HEK293 (cell line): ENCODE data around the gene DGKG.

Source experiments
- CTCF ChIA-PET: fragments of 350-600 bp; formaldehyde crosslinking; extraction: SDS; loops from one replicate; lab custom pipeline; 2021; ENCODE audit warnings: antibody characterized with exemption; lab: Yijun Ruan, JAX
- POLR2A ChIA-PET: fragments of 300-600 bp; formaldehyde crosslinking; extraction: SDS; loops from one replicate; lab custom pipeline; 2020; ENCODE audit warnings: antibody characterized with exemption, inconsistent platforms; lab: Yijun Ruan, JAX
- H3K27ac ChIP-seq: fragments of 200-500 bp; sonication (Bioruptor generic); 2 replicates; pipeline ENCODE4 v1.5.1; 2014; ENCODE audit warnings: low read depth, low read length, control low read depth, inconsistent platforms; ENCODE audit errors: extremely low read depth
- H3K36me3 ChIP-seq, 2 experiments: fragments of 200-500 bp in 1 of 2; sonication (Bioruptor generic) in 1 of 2; 1 replicate in 1 of 2; 2 replicates in 1 of 2; pipeline ENCODE4 v1.5.1; 2014 to 2017; ENCODE audit warnings: inconsistent platforms in 2 of 2, low read length in 2 of 2; ENCODE audit not compliant: control insufficient read depth in 2 of 2, insufficient read depth in 1 of 2
- H3K4me1 ChIP-seq: fragments of 200-500 bp; sonication (Bioruptor generic); 2 replicates; pipeline ENCODE4 v1.5.1; 2014; ENCODE audit warnings: mild to moderate bottlenecking, low read length, inconsistent platforms; ENCODE audit not compliant: control insufficient read depth, insufficient read depth
- H3K4me3 ChIP-seq: 2 replicates; pipeline ENCODE4 v1.5.1; 2011; ENCODE audit warnings: low read depth, mild to moderate bottlenecking, control low read depth, low read length, moderate library complexity
- H3K9me3 ChIP-seq: fragments of 200-500 bp; sonication (Bioruptor generic); 2 replicates; pipeline ENCODE4 v1.5.1; 2014; ENCODE audit warnings: low read depth, low read length, inconsistent platforms; ENCODE audit not compliant: control insufficient read depth, insufficient read depth
- GFI1B ChIP-seq: fragments of 450-650 bp; formaldehyde crosslinking; IDR thresholded peaks from 2 replicates; pipeline ENCODE4 v1.5.1; 2016; ENCODE audit warnings: missing biosample characterization, missing genetic modification characterization
- HOXD13 ChIP-seq: sonication (generic); formaldehyde crosslinking; IDR thresholded peaks from 2 replicates; pipeline ENCODE4 v1.8.0; 2022; ENCODE audit warnings: missing genetic modification reagents, borderline replicate concordance
- OVOL3 ChIP-seq: fragments of 450-650 bp; formaldehyde crosslinking; IDR thresholded peaks from 2 replicates; pipeline ENCODE4 v1.5.1; 2016; ENCODE audit warnings: missing biosample characterization, missing genetic modification characterization
- SALL2 ChIP-seq: fragments of 450-650 bp; formaldehyde crosslinking; IDR thresholded peaks from 2 replicates; pipeline ENCODE4 v1.5.0; 2017; ENCODE audit warnings: missing biosample characterization, mild to moderate bottlenecking, missing genetic modification characterization, borderline replicate concordance
- TCF7L2 ChIP-seq: IDR thresholded peaks from 2 replicates; pipeline ENCODE4 v1.6.1; 2011; ENCODE audit warnings: low read depth, mild to moderate bottlenecking, inconsistent platforms, low read length, moderate library complexity, borderline replicate concordance
- YY1 ChIP-seq: fragments of 450-650 bp; formaldehyde crosslinking; IDR thresholded peaks from 2 replicates; pipeline ENCODE4 v1.5.1; 2018; ENCODE audit warnings: missing biosample characterization, missing genetic modification characterization
- ZFP41 ChIP-seq: fragments of 450-650 bp; formaldehyde crosslinking; IDR thresholded peaks from 2 replicates; pipeline ENCODE4 v1.5.1; 2016; ENCODE audit warnings: missing biosample characterization, missing genetic modification characterization, borderline replicate concordance
- ZNF112 ChIP-seq: fragments of 450-650 bp; formaldehyde crosslinking; IDR thresholded peaks from 2 replicates; pipeline ENCODE4 v1.5.0; 2017; ENCODE audit warnings: missing biosample characterization, missing genetic modification characterization
- ZNF155 ChIP-seq: fragments of 450-650 bp; formaldehyde crosslinking; IDR thresholded peaks from 2 replicates; pipeline ENCODE4 v1.5.1; 2016; ENCODE audit warnings: missing biosample characterization, missing genetic modification characterization
- ZNF221 ChIP-seq: fragments of 450-650 bp; formaldehyde crosslinking; IDR thresholded peaks from 2 replicates; pipeline ENCODE4 v1.5.1; 2017; ENCODE audit warnings: missing biosample characterization, missing genetic modification characterization, borderline replicate concordance
- ZNF266 ChIP-seq: fragments of 450-650 bp; formaldehyde crosslinking; IDR thresholded peaks from 2 replicates; pipeline ENCODE4 v1.5.1; 2016; ENCODE audit warnings: missing biosample characterization, missing genetic modification characterization, low read depth
- ZNF350 ChIP-seq: fragments of 450-650 bp; formaldehyde crosslinking; IDR thresholded peaks from 2 replicates; pipeline ENCODE4 v1.5.0; 2017; ENCODE audit warnings: missing biosample characterization, mild to moderate bottlenecking, missing genetic modification characterization
- ZNF555 ChIP-seq: fragments of 450-650 bp; formaldehyde crosslinking; conservative IDR thresholded peaks from 2 replicates; pipeline ENCODE4 v1.5.1; 2017; ENCODE audit warnings: missing biosample characterization, mild to moderate bottlenecking, missing genetic modification characterization, inconsistent platforms
- ZNF571 ChIP-seq: fragments of 450-650 bp; formaldehyde crosslinking; IDR thresholded peaks from 2 replicates; pipeline ENCODE4 v1.5.0; 2017; ENCODE audit warnings: missing biosample characterization, missing genetic modification characterization
- ZNF585B ChIP-seq: fragments of 450-650 bp; formaldehyde crosslinking; IDR thresholded peaks from 2 replicates; pipeline ENCODE4 v1.5.1; 2016; ENCODE audit warnings: missing biosample characterization, missing genetic modification characterization
- ZNF747 ChIP-seq: fragments of 450-650 bp; formaldehyde crosslinking; IDR thresholded peaks from 2 replicates; pipeline ENCODE4 v1.5.1; 2016; ENCODE audit warnings: missing biosample characterization, missing genetic modification characterization
- ZNF843 ChIP-seq: fragments of 450-650 bp; formaldehyde crosslinking; IDR thresholded peaks from 2 replicates; pipeline ENCODE4 v1.5.1; 2016; ENCODE audit warnings: missing biosample characterization, missing genetic modification characterization
- ZSCAN23 ChIP-seq: fragments of 450-650 bp; formaldehyde crosslinking; IDR thresholded peaks from 2 replicates; pipeline ENCODE4 v1.5.1; 2016; ENCODE audit warnings: missing biosample characterization, missing genetic modification characterization
- TF ChIP-seq, protein P1 (sequence below): fragments of 450-650 bp; formaldehyde crosslinking; IDR thresholded peaks from 2 replicates; pipeline ENCODE4 v1.5.1; 2017; ENCODE audit warnings: missing biosample characterization, missing genetic modification characterization
- TF ChIP-seq, protein P2 (sequence below): fragments of 450-650 bp; formaldehyde crosslinking; IDR thresholded peaks from 2 replicates; pipeline ENCODE4 v1.5.1; 2016; ENCODE audit warnings: missing biosample characterization, missing genetic modification characterization, low read depth
- TF ChIP-seq, protein P3 (sequence below): fragments of 450-650 bp; formaldehyde crosslinking; IDR thresholded peaks from 2 replicates; pipeline ENCODE4 v1.5.1; 2016; ENCODE audit warnings: missing biosample characterization, missing genetic modification characterization
- TF ChIP-seq, protein P4 (sequence below): fragments of 450-650 bp; formaldehyde crosslinking; IDR thresholded peaks from 2 replicates; pipeline ENCODE4 v1.5.1; 2016; ENCODE audit warnings: missing biosample characterization, missing genetic modification characterization

Gene DGKG

DNA sequence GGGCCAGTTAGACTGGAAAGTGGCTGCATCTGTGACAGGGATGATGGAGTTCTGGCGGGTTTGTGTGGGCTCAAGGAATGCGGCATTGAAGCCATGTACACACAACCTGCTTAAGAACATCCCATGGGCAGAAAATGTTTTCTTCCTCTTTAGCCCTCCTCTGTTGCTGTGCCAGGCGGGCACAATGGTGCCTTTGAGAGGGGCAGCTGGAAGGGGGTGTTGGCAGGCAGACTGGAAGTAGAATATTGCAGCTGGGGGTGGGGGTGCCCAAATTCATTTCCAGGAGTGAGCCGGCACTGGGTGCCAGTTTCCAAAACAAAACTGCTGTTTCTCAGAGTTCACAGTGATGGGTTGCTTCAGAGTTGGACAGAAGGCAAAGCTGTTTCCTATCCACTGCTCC, 161.3 kb downstream of the DGKG start (continued):
- TF ChIP-seq ZNF350 (tag by site-specific recombination) (no peak), ZNF155 (tag by site-specific recombination) (no peak), ZNF555 (tag by site-specific recombination) (no peak), ZNF843 (tag by site-specific recombination) (no peak)
- TF ChIP-seq, protein P1, sequence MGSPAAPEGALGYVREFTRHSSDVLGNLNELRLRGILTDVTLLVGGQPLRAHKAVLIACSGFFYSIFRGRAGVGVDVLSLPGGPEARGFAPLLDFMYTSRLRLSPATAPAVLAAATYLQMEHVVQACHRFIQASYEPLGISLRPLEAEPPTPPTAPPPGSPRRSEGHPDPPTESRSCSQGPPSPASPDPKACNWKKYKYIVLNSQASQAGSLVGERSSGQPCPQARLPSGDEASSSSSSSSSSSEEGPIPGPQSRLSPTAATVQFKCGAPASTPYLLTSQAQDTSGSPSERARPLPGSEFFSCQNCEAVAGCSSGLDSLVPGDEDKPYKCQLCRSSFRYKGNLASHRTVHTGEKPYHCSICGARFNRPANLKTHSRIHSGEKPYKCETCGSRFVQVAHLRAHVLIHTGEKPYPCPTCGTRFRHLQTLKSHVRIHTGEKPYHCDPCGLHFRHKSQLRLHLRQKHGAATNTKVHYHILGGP (tag by site-specific recombination) = no peak

DNA sequence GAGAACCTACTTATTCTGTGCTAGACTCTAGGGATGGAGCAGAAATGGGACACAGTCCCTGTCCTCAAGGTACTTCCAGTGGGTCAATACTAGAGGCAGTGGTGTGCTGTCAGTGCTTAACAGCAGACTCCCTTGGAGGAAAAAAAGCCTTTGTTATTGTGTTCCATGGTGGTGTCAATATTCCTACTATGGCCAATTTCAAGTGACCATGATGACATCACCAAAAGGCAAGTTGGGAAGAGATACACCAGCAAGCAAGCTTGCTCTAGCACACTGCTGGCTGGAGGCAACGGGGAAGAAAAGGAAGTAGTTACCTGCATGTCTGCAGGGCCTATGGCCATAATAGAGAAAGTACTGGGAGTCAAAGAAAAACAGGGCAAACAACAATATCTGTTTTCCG, 163.6 kb downstream of the DGKG start:
- Histone ChIP-seq H3K9me3 (no peaks in the 10 kb centered on the region), H3K27ac (no peak overlapping the region)
- CTCF ChIA-PET = no interaction called here
- TF ChIP-seq, protein P2, sequence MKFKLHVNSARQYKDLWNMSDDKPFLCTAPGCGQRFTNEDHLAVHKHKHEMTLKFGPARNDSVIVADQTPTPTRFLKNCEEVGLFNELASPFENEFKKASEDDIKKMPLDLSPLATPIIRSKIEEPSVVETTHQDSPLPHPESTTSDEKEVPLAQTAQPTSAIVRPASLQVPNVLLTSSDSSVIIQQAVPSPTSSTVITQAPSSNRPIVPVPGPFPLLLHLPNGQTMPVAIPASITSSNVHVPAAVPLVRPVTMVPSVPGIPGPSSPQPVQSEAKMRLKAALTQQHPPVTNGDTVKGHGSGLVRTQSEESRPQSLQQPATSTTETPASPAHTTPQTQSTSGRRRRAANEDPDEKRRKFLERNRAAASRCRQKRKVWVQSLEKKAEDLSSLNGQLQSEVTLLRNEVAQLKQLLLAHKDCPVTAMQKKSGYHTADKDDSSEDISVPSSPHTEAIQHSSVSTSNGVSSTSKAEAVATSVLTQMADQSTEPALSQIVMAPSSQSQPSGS (tag by site-specific recombination) = 0 out of 2 replicates have a peak, but pooled peaks have one; percentile 15
- TF ChIP-seq TCF7L2 = no peak
- TF ChIP-seq, all 188 proteins: peak for 1
- H3K4me1 ChIP-seq = no peaks in the 10 kb centered on the region
- no peak overlapping the region for H3K4me3 ChIP-seq
- H3K36me3 ChIP-seq = no peaks in the 10 kb centered on the region
- POLR2A ChIA-PET = no interaction called here

DNA sequence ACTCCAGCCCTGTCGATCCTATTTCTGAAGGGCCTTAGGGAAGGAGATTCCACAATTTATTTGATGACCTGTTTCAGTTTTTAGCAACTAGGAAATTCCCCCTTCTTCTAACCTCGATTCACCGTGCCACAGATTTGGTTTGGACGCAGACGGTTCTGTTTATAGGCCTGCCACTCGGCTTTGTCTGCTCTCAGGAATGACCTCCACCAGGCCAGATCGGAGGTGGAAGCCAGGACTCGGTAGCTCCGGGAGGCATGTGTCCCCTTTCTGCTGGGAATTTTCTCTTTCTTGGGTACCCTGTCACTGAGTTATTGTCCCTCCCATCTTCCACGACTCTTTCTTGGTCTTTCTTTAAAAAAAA, 167.6 kb downstream of the DGKG start:
- H3K27ac ChIP-seq = no peak overlapping the region
- POLR2A ChIA-PET = no interaction called here
- no peaks in the 10 kb centered on the region for H3K36me3 ChIP-seq
- TF ChIP-seq HOXD13 (no peak), GFI1B (no peak)
- TF ChIP-seq, all 188 proteins: peak for 0
- Histone ChIP-seq H3K9me3 (no peaks in the 10 kb centered on the region), H3K4me3 (no peak overlapping the region), H3K4me1 (no peaks in the 10 kb centered on the region)
- CTCF ChIA-PET = no interaction called here

DNA sequence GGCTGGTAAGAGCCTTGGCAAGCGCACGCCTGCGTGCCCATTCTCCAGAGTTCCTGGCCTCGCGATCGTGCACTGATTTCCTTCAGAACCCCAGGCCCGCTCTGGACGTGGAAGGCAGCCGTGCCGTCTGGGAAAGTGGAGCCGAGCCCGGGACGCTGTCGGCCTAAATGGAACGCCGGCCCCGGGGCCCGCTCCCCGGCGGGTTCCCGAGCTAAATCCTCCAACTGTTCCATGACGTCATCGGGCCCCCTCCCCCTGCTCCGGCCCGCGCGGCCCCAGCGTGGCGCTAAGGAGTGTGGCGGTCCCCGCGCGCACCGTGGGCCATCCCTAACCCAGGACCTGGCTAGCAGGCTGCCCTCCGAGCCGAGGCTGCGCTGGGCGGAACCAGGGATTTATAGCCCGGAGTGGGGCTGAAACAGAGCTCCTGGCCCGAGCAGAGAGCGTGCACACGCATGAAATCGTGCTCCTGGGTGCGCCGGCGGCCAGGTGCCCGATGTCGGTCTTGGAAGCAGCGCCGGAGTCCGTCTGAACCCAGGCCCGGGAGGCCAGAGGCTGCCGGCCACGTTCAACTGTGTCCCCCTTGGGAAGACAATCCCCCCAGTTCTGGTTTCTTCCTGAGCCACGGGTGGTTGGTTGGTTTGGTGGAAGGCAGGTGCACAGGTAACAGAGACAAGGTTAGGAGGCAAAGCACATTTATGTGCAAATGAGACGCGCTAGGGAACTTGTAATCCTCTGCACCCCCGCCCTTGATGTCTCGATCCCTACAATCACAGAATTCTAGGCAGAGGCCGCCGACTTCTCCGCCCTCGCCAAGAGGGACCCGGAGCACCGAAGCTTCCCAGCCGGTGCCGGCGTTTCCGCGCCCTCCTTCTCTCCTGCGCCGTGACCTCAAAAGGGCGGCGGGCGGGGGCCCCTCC, 168.2 kb downstream of the DGKG start:
- peak overlapping the region; percentile 4; the same call in 1 of the 2 replicates for H3K4me3 ChIP-seq
- TF ChIP-seq ZNF221 (tag by site-specific recombination) = no peak
- TF ChIP-seq, protein P1 (tag by site-specific recombination) = no peak
- TF ChIP-seq ZFP41 (tag by site-specific recombination) = no peak
- no peak for TF ChIP-seq ZNF747 (tag by site-specific recombination)
- no peak for TF ChIP-seq ZNF266
- no peak for TF ChIP-seq ZNF585B
- no peak for TF ChIP-seq OVOL3 (tag by site-specific recombination)
- no peak for TF ChIP-seq ZSCAN23 (tag by site-specific recombination)
- TF ChIP-seq, protein P3, sequence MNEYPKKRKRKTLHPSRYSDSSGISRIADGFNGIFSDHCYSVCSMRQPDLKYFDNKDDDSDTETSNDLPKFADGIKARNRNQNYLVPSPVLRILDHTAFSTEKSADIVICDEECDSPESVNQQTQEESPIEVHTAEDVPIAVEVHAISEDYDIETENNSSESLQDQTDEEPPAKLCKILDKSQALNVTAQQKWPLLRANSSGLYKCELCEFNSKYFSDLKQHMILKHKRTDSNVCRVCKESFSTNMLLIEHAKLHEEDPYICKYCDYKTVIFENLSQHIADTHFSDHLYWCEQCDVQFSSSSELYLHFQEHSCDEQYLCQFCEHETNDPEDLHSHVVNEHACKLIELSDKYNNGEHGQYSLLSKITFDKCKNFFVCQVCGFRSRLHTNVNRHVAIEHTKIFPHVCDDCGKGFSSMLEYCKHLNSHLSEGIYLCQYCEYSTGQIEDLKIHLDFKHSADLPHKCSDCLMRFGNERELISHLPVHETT = no peak
- no peak for TF ChIP-seq SALL2 (tag by site-specific recombination)
- TF ChIP-seq, protein P4, sequence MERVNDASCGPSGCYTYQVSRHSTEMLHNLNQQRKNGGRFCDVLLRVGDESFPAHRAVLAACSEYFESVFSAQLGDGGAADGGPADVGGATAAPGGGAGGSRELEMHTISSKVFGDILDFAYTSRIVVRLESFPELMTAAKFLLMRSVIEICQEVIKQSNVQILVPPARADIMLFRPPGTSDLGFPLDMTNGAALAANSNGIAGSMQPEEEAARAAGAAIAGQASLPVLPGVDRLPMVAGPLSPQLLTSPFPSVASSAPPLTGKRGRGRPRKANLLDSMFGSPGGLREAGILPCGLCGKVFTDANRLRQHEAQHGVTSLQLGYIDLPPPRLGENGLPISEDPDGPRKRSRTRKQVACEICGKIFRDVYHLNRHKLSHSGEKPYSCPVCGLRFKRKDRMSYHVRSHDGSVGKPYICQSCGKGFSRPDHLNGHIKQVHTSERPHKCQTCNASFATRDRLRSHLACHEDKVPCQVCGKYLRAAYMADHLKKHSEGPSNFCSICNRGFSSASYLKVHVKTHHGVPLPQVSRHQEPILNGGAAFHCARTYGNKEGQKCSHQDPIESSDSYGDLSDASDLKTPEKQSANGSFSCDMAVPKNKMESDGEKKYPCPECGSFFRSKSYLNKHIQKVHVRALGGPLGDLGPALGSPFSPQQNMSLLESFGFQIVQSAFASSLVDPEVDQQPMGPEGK (tag by site-specific recombination) = no peak
- no peak for TF ChIP-seq ZNF112 (tag by site-specific recombination)
- no peak for TF ChIP-seq ZNF571
- TF ChIP-seq YY1 (tag by site-specific recombination) = no peak

More for the DNA sequence above, 168.2 kb downstream of the DGKG start:
- H3K27ac ChIP-seq = no peak overlapping the region
- H3K36me3 ChIP-seq = no peaks in the 10 kb centered on the region
- H3K9me3 ChIP-seq = no peaks in the 10 kb centered on the region
- H3K4me1 ChIP-seq = no peaks in the 10 kb centered on the region
- ChIA-PET POLR2A (no interaction called here), CTCF (no interaction called here)
